A549 (cell line): ENCODE data around the gene BOLA1.
A peak's percentile ranks its signal among the peaks of the same experiment; 100 is the strongest.

Experiments
- BHLHE40 ChIP-seq: IDR thresholded peaks from 2 replicates; pipeline ENCODE4 v1.6.1; 2012; ENCODE audit warnings: low read depth, low read length, inconsistent platforms
- FOSB ChIP-seq: fragments of 250-450 bp; sonication (Bioruptor Pico); IDR thresholded peaks from 2 replicates; pipeline ENCODE4 v1.5.0; 2020; ENCODE audit warnings: mild to moderate bottlenecking, moderate library complexity
- JUN ChIP-seq, 2 experiments: fragments of >200 bp; sonication (Bioruptor Twin); formaldehyde crosslinking; IDR thresholded peaks; 2 replicates in 1 of 2; 3 replicates in 1 of 2; pipeline ENCODE4 v1.6.1; 2016 to 2017
- POLR2A ChIP-seq: IDR thresholded peaks from 2 replicates; pipeline ENCODE4 v1.6.1; 2012; ENCODE audit warnings: mild to moderate bottlenecking, low read length
- ZFP36 ChIP-seq: fragments of 450-650 bp; IDR thresholded peaks from 2 replicates; pipeline ENCODE4 v1.6.1; 2014; ENCODE audit warnings: borderline replicate concordance; ENCODE audit not compliant: partially characterized antibody
- TF ChIP-seq, protein P1 (sequence below): fragments of >200 bp; sonication (Bioruptor Twin); formaldehyde crosslinking; IDR thresholded peaks from 3 replicates; pipeline ENCODE4 v1.5.1; 2016
- TF ChIP-seq, protein P2 (sequence below): IDR thresholded peaks from 2 replicates; pipeline ENCODE4 v1.6.1; 2012
- TF ChIP-seq, protein P3 (sequence below): fragments of 250-450 bp; sonication (Bioruptor Pico); IDR thresholded peaks from 2 replicates; pipeline ENCODE4 v1.5.0; 2020; ENCODE audit warnings: low read depth, mild to moderate bottlenecking, moderate library complexity
- TF ChIP-seq, protein P4 (sequence below): IDR thresholded peaks from 2 replicates; pipeline ENCODE4 v1.6.1; 2012

DNA sequence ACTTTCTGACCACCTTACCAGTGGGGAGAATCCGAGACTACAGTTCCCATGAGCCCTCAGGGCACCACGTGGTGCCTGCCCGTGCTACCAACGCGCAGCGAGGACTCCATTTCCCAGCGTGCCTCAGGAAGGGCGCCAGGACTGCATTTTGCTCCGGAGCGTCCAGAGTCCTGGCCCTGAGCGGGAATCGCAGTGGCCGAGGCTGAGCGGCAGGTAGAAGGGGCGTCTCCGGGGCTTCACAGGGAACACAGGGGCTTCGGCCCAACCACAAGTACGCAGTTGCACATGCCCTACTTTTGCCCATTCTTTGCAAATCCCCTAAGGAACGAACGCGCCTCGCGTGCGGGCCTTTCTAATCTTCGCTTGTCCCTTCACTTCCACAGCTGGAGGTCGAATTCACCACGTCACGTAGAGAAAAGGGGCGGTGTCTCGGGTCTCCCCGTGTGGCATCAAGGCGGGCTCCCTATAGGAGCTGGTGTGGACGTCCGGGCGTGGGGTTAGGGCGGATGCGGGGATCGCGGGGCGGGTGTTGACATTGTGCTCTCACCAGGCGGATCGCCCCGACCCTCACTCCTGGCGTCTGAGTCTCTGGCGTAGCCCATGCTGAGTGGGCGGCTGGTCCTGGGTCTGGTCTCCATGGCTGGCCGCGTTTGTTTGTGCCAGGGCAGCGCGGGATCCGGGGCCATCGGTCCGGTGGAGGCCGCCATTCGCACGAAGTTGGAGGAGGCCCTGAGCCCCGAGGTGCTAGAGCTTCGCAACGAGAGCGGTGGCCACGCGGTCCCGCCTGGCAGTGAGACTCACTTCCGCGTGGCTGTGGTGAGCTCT lies at the start of gene BOLA1:
- TF ChIP-seq, protein P1, sequence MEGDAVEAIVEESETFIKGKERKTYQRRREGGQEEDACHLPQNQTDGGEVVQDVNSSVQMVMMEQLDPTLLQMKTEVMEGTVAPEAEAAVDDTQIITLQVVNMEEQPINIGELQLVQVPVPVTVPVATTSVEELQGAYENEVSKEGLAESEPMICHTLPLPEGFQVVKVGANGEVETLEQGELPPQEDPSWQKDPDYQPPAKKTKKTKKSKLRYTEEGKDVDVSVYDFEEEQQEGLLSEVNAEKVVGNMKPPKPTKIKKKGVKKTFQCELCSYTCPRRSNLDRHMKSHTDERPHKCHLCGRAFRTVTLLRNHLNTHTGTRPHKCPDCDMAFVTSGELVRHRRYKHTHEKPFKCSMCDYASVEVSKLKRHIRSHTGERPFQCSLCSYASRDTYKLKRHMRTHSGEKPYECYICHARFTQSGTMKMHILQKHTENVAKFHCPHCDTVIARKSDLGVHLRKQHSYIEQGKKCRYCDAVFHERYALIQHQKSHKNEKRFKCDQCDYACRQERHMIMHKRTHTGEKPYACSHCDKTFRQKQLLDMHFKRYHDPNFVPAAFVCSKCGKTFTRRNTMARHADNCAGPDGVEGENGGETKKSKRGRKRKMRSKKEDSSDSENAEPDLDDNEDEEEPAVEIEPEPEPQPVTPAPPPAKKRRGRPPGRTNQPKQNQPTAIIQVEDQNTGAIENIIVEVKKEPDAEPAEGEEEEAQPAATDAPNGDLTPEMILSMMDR, result no peak
- peak; percentile 76 to 86; a peak in 3 of 5 replicates for TF ChIP-seq JUN (IDR thresholded peaks at IDR 0.05)
- TF ChIP-seq, protein P2, sequence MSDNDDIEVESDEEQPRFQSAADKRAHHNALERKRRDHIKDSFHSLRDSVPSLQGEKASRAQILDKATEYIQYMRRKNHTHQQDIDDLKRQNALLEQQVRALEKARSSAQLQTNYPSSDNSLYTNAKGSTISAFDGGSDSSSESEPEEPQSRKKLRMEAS, result peak; percentile 95
- TF ChIP-seq, protein P3, sequence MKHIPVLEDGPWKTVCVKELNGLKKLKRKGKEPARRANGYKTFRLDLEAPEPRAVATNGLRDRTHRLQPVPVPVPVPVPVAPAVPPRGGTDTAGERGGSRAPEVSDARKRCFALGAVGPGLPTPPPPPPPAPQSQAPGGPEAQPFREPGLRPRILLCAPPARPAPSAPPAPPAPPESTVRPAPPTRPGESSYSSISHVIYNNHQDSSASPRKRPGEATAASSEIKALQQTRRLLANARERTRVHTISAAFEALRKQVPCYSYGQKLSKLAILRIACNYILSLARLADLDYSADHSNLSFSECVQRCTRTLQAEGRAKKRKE (CRISPR knock-in tag), result no peak
- no peak for TF ChIP-seq ZFP36
- peak; percentile 80 for TF ChIP-seq POLR2A
- no peak; the same call in 1 of the 2 replicates for TF ChIP-seq BHLHE40
- TF ChIP-seq, protein P4, sequence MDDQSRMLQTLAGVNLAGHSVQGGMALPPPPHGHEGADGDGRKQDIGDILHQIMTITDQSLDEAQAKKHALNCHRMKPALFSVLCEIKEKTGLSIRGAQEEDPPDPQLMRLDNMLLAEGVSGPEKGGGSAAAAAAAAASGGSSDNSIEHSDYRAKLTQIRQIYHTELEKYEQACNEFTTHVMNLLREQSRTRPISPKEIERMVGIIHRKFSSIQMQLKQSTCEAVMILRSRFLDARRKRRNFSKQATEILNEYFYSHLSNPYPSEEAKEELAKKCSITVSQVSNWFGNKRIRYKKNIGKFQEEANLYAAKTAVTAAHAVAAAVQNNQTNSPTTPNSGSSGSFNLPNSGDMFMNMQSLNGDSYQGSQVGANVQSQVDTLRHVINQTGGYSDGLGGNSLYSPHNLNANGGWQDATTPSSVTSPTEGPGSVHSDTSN, result no peak
- TF ChIP-seq FOSB (CRISPR knock-in tag), result no peak
